GM23338 (cell line): ENCODE measurements around the gene HJURP. TPM values are rescaled to one million over a fixed set of nuclear protein-coding genes. Genes with fewer than 3 reads are reported as not detected.

Source experiments
- ATAC-seq: fragments of 200-7000 bp; cut with Tn5 transposase; 3 replicates; pipeline ENCODE4 v1.9.1; 2020
- DNase-seq: peaks from one replicate; pipeline ENCODE4 v3.0.0-alpha.2; 2015; ENCODE audit warnings: low spot score
- H2AFZ ChIP-seq: fragments of 200-600 bp; sonication (generic); 2 replicates; pipeline ENCODE4 v1.8.0; 2016; ENCODE audit warnings: antibody characterized with exemption, mild to moderate bottlenecking, moderate library complexity
- H3F3A ChIP-seq: fragments of 200-600 bp; sonication (generic); replicated peaks from 2 replicates; pipeline ENCODE4 v1.8.0; 2017; ENCODE audit warnings: antibody characterized with exemption, mixed run types, low read depth
- H3K27ac ChIP-seq: fragments of 200-600 bp; sonication (generic); 2 replicates; pipeline ENCODE4 v1.6.1; 2016; ENCODE audit warnings: low read depth
- H3K27me3 ChIP-seq: fragments of 200-600 bp; sonication (generic); 2 replicates; pipeline ENCODE4 v1.8.0; 2016; ENCODE audit warnings: mild to moderate bottlenecking, mixed run types, moderate library complexity; ENCODE audit not compliant: insufficient read depth
- H3K36me3 ChIP-seq: fragments of 200-600 bp; sonication (generic); 2 replicates; pipeline ENCODE4 v1.8.0; 2016; ENCODE audit warnings: mild to moderate bottlenecking; ENCODE audit not compliant: insufficient read depth
- H3K4me1 ChIP-seq: fragments of 200-600 bp; sonication (generic); 2 replicates; pipeline ENCODE4 v1.8.0; 2016; ENCODE audit warnings: mild to moderate bottlenecking, moderate library complexity; ENCODE audit not compliant: insufficient read depth
- H3K4me2 ChIP-seq: fragments of 200-600 bp; sonication (generic); 2 replicates; pipeline ENCODE4 v1.7.1; 2017; ENCODE audit warnings: mixed run types
- H3K4me3 ChIP-seq: fragments of 200-600 bp; sonication (generic); 2 replicates; pipeline ENCODE4 v1.6.1; 2016; ENCODE audit warnings: mixed run types
- H3K79me2 ChIP-seq: fragments of 200-600 bp; sonication (generic); replicated peaks from 2 replicates; pipeline ENCODE4 v1.8.0; 2017; ENCODE audit warnings: mild to moderate bottlenecking; ENCODE audit not compliant: insufficient read depth
- H3K9me2 ChIP-seq: fragments of 200-600 bp; sonication (generic); 2 replicates; pipeline ENCODE4 v1.8.0; 2017; ENCODE audit not compliant: insufficient read depth
- H4K20me1 ChIP-seq: fragments of 200-600 bp; sonication (generic); replicated peaks from 2 replicates; pipeline ENCODE4 v1.8.0; 2017; ENCODE audit warnings: mild to moderate bottlenecking; ENCODE audit not compliant: insufficient read depth
- H3K27ac Mint-ChIP-seq: 2 replicates; pipeline ENCODE4 v1.8.0; 2020; ENCODE audit warnings: inconsistent platforms, mild to moderate bottlenecking, moderate library complexity, mixed read lengths
- H3K27me3 Mint-ChIP-seq: 3 replicates; pipeline ENCODE4 v1.8.0; 2022; ENCODE audit warnings: low read depth, mild to moderate bottlenecking, moderate library complexity, mixed read lengths, inconsistent platforms; ENCODE audit not compliant: insufficient read depth, poor library complexity
- H3K36me3 Mint-ChIP-seq: 3 replicates; pipeline ENCODE4 v1.8.0; 2021; ENCODE audit warnings: low read depth, mild to moderate bottlenecking, inconsistent platforms, moderate library complexity, mixed read lengths
- H3K4me1 Mint-ChIP-seq: 3 replicates; pipeline ENCODE4 v1.8.0; 2020; ENCODE audit warnings: mild to moderate bottlenecking, inconsistent platforms, mixed read lengths
- H3K4me3 Mint-ChIP-seq: 3 replicates; pipeline ENCODE4 v1.8.0; 2021; ENCODE audit warnings: moderate library complexity, mild to moderate bottlenecking, inconsistent platforms, mixed read lengths
- H3K9me3 Mint-ChIP-seq: 3 replicates; pipeline ENCODE4 v1.8.0; 2020; ENCODE audit warnings: moderate library complexity, mild to moderate bottlenecking, inconsistent platforms, mixed read lengths
- CREB1 ChIP-seq: fragments of 250-450 bp; sonication (Bioruptor Pico); IDR thresholded peaks from 2 replicates; pipeline ENCODE4 v1.5.0; 2020; ENCODE audit warnings: low read depth, mild to moderate bottlenecking, moderate library complexity
- EZH2 ChIP-seq: fragments of 200-600 bp; sonication (generic); IDR thresholded peaks from one replicate; pipeline ENCODE4 v1.8.0; 2017; ENCODE audit warnings: antibody characterized with exemption, mild to moderate bottlenecking, low read depth; ENCODE audit not compliant: unreplicated experiment
- EZH2phosphoT487 ChIP-seq: fragments of 200-600 bp; sonication (generic); IDR thresholded peaks from one replicate; pipeline ENCODE4 v1.8.1; 2018; ENCODE audit warnings: antibody characterized with exemption; ENCODE audit not compliant: unreplicated experiment
- JUNB ChIP-seq: IDR thresholded peaks from one replicate; pipeline ENCODE4 v1.6.1; 2016; ENCODE audit warnings: antibody characterized with exemption; ENCODE audit not compliant: unreplicated experiment
- POLR2AphosphoS5 ChIP-seq: IDR thresholded peaks from 2 replicates; pipeline ENCODE4 v1.6.1; 2016; ENCODE audit warnings: antibody characterized with exemption, low read depth
- STAT1 ChIP-seq: IDR thresholded peaks from one replicate; pipeline ENCODE4 v1.6.1; 2016; ENCODE audit warnings: antibody characterized with exemption; ENCODE audit not compliant: unreplicated experiment
- ZNF114 ChIP-seq: fragments of 250-450 bp; sonication (Bioruptor Pico); IDR thresholded peaks from 2 replicates; pipeline ENCODE4 v1.5.0; 2020; ENCODE audit warnings: mild to moderate bottlenecking, moderate library complexity
- ZNF331 ChIP-seq: fragments of 250-450 bp; sonication (Bioruptor Pico); IDR thresholded peaks from 2 replicates; pipeline ENCODE4 v1.5.0; 2020; ENCODE audit warnings: low read depth, mild to moderate bottlenecking, moderate library complexity
- polyA plus RNA-seq: library from polyadenylated mRNA; unstranded; fragments of >200 nt; fragmentation: Nextera tagmentation; extraction: Ambion mirVana; gene quantifications from 2 replicates; pipeline ENCODE4 v1.2.1, GENCODE V29; 2016
- total RNA-seq: library from RNA; depleted of rRNA; stranded (reverse); fragments of >200 nt; shearing (Covaris generic); gene quantifications from 2 replicates; pipeline ENCODE4 v1.2.3, GENCODE V29; 2014
- TF ChIP-seq, protein P1 (sequence below): IDR thresholded peaks from 2 replicates; pipeline ENCODE4 v1.6.1; 2016; ENCODE audit warnings: antibody characterized with exemption
- TF ChIP-seq, protein P2 (sequence below), 2 experiments: fragments of 200-600 bp in 1 of 2; sonication (generic) in 1 of 2; conservative IDR thresholded peaks; 2 replicates each; pipeline versions ENCODE4 v1.5.1 to v1.6.1; 2016 to 2017; ENCODE audit warnings: antibody characterized with exemption in 2 of 2, low read depth in 2 of 2, mild to moderate bottlenecking in 2 of 2, moderate library complexity in 1 of 2

The HJURP gene
- total and polyA plus RNA-seq, 2 experiments from 2014 or later, result 42.9 to 49.2 TPM

DNA sequence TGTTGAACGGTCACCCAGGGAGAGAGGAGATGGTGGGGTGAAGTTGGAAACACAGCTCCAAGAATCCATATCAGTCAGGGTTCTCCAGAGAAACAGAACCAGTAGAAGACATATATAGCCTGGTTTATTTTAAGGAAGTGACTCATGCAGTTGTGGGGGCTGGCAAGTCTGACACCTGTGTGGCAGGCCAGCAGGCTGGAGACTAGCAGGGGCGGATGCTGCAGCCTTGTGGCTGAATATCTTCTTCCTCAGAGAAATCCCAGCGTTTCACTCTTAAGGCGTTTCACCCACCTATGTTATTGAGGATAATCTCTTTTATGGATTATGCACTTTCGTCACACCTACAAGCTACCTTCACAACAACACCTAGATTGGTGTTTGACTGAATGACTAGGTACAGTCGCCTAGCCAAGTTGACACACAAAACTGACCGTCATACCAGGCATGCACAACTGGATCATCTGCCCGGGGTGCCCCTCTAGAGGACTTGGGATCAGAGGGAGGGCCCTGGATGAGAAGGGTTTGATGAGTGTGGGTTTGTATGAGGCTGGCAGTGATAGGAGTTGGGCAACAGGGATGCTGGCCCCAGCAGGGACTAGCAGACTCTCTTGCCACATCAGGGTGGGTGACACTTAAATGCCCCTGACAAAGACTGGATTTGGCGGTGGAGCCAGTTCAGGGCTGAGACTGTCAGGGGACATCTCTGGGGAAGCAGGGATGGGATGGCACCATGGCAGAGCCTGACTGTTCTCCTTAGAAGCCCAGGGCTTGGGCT is 52.8 kb downstream of the HJURP start:
- Mint-ChIP-seq H3K9me3 (peaks cover 19% of the 10 kb centered on the region), H3K4me3 (no peak overlapping the region), H3K27ac (no peak overlapping the region), H3K27me3 (peaks cover 3% of the 10 kb centered on the region), H3K4me1 (no peaks in the 10 kb centered on the region), H3K36me3 (no peaks in the 10 kb centered on the region; the same call in 2 of the 3 replicates)
- Histone ChIP-seq H3K4me3 (no peak overlapping the region), H3K79me2 (no peaks in the 10 kb centered on the region), H3K4me2 (no peak overlapping the region), H3K27me3 (no peaks in the 10 kb centered on the region), H3K4me1 (no peaks in the 10 kb centered on the region), H4K20me1 (no peaks in the 10 kb centered on the region), H3K9me2 (no peaks in the 10 kb centered on the region), H2AFZ (no peak overlapping the region), H3F3A (no peaks in the 10 kb centered on the region), H3K36me3 (no peaks in the 10 kb centered on the region), H3K27ac (no peak overlapping the region)
- DNase-seq, result no peak
- no peak for TF ChIP-seq JUNB
- TF ChIP-seq, protein P1, sequence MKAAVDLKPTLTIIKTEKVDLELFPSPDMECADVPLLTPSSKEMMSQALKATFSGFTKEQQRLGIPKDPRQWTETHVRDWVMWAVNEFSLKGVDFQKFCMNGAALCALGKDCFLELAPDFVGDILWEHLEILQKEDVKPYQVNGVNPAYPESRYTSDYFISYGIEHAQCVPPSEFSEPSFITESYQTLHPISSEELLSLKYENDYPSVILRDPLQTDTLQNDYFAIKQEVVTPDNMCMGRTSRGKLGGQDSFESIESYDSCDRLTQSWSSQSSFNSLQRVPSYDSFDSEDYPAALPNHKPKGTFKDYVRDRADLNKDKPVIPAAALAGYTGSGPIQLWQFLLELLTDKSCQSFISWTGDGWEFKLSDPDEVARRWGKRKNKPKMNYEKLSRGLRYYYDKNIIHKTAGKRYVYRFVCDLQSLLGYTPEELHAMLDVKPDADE, result no peak
- TF ChIP-seq STAT1, result no peak
- no peak for TF ChIP-seq ZNF331
- no peak for ATAC-seq

DNA sequence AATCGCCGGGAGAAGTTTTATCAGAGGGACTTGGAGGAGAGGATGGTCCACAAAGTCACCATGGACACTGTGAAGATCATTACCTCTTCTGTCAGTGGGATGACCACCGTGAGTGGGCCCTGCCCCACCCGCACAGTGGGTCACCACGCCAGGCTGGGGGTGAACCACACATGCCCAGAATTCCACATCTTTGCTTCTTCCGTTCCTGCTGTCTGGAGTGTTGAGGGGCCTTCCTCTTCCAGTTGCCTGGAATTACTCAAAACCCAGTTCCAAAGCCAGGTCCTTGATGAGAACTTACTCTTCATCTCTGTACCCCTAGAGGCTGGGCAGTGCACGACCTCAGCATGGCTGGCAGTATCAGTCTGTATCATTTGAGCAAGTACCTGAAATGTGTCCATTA is 54.1 kb downstream of the HJURP start:
- Mint-ChIP-seq H3K27ac (no peak overlapping the region), H3K27me3 (peaks cover 3% of the 10 kb centered on the region), H3K4me1 (no peaks in the 10 kb centered on the region), H3K4me3 (no peak overlapping the region), H3K36me3 (no peaks in the 10 kb centered on the region; the same call in 2 of the 3 replicates), H3K9me3 (peaks cover 19% of the 10 kb centered on the region)
- no peak for TF ChIP-seq EZH2
- TF ChIP-seq ZNF114 (CRISPR knock-in tag), result no peak
- no peak for TF ChIP-seq POLR2AphosphoS5
- no peak for TF ChIP-seq STAT1
- TF ChIP-seq, protein P2, sequence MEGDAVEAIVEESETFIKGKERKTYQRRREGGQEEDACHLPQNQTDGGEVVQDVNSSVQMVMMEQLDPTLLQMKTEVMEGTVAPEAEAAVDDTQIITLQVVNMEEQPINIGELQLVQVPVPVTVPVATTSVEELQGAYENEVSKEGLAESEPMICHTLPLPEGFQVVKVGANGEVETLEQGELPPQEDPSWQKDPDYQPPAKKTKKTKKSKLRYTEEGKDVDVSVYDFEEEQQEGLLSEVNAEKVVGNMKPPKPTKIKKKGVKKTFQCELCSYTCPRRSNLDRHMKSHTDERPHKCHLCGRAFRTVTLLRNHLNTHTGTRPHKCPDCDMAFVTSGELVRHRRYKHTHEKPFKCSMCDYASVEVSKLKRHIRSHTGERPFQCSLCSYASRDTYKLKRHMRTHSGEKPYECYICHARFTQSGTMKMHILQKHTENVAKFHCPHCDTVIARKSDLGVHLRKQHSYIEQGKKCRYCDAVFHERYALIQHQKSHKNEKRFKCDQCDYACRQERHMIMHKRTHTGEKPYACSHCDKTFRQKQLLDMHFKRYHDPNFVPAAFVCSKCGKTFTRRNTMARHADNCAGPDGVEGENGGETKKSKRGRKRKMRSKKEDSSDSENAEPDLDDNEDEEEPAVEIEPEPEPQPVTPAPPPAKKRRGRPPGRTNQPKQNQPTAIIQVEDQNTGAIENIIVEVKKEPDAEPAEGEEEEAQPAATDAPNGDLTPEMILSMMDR (conservative IDR thresholded peaks at IDR 0.05; ENCODE audit: low read depth in 2 of 2), result no peak
- no peak for TF ChIP-seq EZH2phosphoT487
- no peak for TF ChIP-seq CREB1
- no peak for TF ChIP-seq ZNF331
- TF ChIP-seq, protein P1, result no peak
- Histone ChIP-seq H3K4me1 (no peaks in the 10 kb centered on the region), H3F3A (no peaks in the 10 kb centered on the region), H3K27me3 (no peaks in the 10 kb centered on the region), H4K20me1 (no peaks in the 10 kb centered on the region), H3K4me3 (no peak overlapping the region), H3K9me2 (no peaks in the 10 kb centered on the region), H3K27ac (no peak overlapping the region), H2AFZ (no peak overlapping the region), H3K4me2 (no peak overlapping the region), H3K79me2 (no peaks in the 10 kb centered on the region), H3K36me3 (no peaks in the 10 kb centered on the region)
- no peak for DNase-seq
- no peak for ATAC-seq
